Measurements from ENCODE around the gene KDM5D.

KDM5D gene

DNA sequence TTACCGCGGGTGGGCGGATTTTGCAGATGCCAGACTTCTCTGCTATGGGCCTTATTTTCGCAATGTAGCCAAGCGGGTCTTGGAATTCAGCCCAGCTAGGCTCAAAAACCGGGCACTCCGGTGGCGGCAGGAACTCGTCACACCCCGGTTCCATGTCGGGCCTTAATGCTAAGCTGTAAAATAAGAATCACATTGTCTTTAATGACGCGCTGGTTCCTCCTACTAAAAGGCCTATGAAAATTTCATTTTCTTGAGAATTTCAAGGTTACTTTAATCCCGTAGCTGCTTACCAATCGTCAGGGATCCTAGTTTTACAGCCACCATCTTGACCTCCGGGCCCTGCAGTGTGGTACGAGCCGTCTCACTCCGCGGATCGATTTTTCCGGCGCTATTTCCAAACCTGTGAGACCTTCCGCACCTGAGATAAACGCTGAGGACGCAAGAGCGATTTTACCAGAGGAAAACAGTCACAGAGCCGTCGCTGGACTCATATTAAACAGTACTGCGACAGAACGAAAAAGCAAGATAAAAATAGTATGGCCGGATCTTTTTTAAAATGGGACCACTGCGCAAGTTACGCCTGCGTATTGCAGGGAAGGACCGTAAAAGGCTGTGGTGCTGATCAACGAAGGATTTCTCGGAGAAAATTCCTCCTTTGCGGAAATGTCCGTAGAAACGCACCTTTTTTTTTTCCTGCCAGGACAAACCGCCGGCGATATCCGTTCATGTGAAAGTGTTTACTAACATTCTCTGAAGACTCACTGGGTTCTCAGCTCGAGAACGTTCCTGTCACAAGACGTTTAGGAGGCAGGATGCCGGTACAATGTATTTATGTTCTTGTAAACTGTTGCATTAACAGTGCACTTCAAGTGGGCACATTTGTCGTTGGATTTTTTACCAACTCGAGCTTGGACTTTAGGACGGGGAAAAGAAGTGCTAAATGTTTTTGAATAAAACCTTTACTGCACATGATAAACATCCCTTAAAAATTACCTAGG, at the start of gene KDM5D:
Gene KDM5D (minus strand): TSS at position 346 of the 998 bp plus-strand sequence. CDS start 192 bp downstream, at position 154.
- H3K4me1 ChIP-seq (ENCODE audit: control insufficient read depth in 1 of 2, insufficient read depth in 2 of 2, low read length in 2 of 2), result peaks cover 0 to 4% of the 10 kb centered on the region in 2 donors
- peak within 1 kb of the TSS; percentile 83 for H3K27ac ChIP-seq (ENCODE audit: low read depth, low read length)
- H3K27me3 ChIP-seq (ENCODE audit: control insufficient read depth in 1 of 2, insufficient read depth in 2 of 2, low read length in 2 of 2), result no peaks in the 10 kb centered on the region
- H3K36me3 ChIP-seq (ENCODE audit: control insufficient read depth in 1 of 2, insufficient read depth in 2 of 2, low read length in 2 of 2), result peaks cover 4 to 6% of the 10 kb centered on the region in 2 donors
- peak within 1 kb of the TSS; percentile 84 to 97 for H3K4me3 ChIP-seq (ENCODE audit: low read depth in 1 of 2, low read length in 2 of 2)
- no peaks in the 10 kb centered on the region for H3K9me3 ChIP-seq (ENCODE audit: control insufficient read depth in 1 of 2, low read length in 2 of 2)
- H3K9ac ChIP-seq (ENCODE audit: low read depth in 1 of 2, low read length in 2 of 2), result peak within 1 kb of the TSS; percentile 65 to 86

DNA sequence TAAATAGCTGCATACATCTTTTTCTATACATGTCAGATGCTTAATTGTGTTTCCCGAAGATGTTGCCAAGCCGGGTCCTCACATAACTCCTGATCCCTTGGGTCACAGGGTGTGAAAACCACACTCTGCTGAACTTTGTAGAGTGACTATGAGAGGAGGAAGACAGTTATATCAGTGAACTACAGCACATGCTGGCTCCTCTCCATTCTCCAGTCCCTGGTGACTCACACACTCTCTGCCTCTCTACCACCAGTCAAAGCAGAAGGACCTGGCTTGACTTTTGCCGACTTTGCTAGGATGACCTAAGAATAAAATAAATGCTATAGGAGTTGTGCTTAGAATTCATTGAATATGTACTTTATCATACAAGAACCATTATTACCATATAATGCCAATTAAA, 23.8 kb upstream of the KDM5D start:
- Histone ChIP-seq H3K4me1 (ENCODE audit: control insufficient read depth in 1 of 2, insufficient read depth in 2 of 2, low read length in 2 of 2) (no peaks in the 10 kb centered on the region), H3K27ac (ENCODE audit: low read depth, low read length) (no peak overlapping the region), H3K4me3 (ENCODE audit: low read depth in 1 of 2, low read length in 2 of 2) (no peak overlapping the region), H3K36me3 (ENCODE audit: control insufficient read depth in 1 of 2, insufficient read depth in 2 of 2, low read length in 2 of 2) (no peaks in the 10 kb centered on the region), H3K9ac (ENCODE audit: low read depth in 1 of 2, low read length in 2 of 2) (no peak overlapping the region), H3K9me3 (ENCODE audit: control insufficient read depth in 1 of 2, low read length in 2 of 2) (no peaks in the 10 kb centered on the region), H3K27me3 (ENCODE audit: control insufficient read depth in 1 of 2, insufficient read depth in 2 of 2, low read length in 2 of 2) (no peaks in the 10 kb centered on the region)

DNA sequence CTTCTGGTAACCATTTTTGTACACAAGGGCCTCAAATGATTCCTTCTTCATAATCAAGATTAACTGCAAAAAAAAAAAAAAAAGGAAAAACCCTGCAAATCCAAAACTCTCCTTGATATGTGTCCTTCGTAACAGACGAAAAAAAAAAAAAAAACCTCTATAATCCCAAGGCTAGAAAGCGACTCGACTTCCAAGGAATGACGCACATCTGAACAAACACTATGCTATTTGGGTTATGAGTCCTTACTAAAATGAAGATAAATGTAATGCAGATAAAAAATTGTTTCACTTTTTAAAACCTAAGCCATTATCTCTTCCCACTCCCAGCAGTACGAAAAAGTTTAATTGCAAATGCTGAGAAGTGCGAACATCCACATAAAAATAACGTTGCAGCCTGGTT, 1.2 kb downstream of the KDM5D start:
- Histone ChIP-seq H3K4me1 (ENCODE audit: control insufficient read depth in 1 of 2, insufficient read depth in 2 of 2, low read length in 2 of 2) (peaks cover 5 to 8% of the 10 kb centered on the region in 2 donors), H3K27ac (ENCODE audit: low read depth, low read length) (no peak overlapping the region), H3K36me3 (ENCODE audit: control insufficient read depth in 1 of 2, insufficient read depth in 2 of 2, low read length in 2 of 2) (peaks cover 4 to 11% of the 10 kb centered on the region in 2 donors), H3K4me3 (ENCODE audit: low read depth in 1 of 2, low read length in 2 of 2) (peak overlapping the region; percentile 84 to 97), H3K27me3 (ENCODE audit: control insufficient read depth in 1 of 2, insufficient read depth in 2 of 2, low read length in 2 of 2) (no peaks in the 10 kb centered on the region), H3K9me3 (ENCODE audit: control insufficient read depth in 1 of 2, low read length in 2 of 2) (no peaks in the 10 kb centered on the region), H3K9ac (ENCODE audit: low read depth in 1 of 2, low read length in 2 of 2) (peak overlapping the region in 1 of 2 donors; percentile 86)

GRCh38 chrY:19742153-19742552, 2.4 kb downstream of the KDM5D start:
- H3K4me3 ChIP-seq (ENCODE audit: low read depth in 1 of 2, low read length in 2 of 2), result no peak overlapping the region
- H3K36me3 ChIP-seq (ENCODE audit: control insufficient read depth in 1 of 2, insufficient read depth in 2 of 2, low read length in 2 of 2), result peaks cover 4 to 11% of the 10 kb centered on the region in 2 donors

GRCh38 chrY:19734425-19734824, 10.1 kb downstream of the KDM5D start:
- Histone ChIP-seq H3K36me3 (ENCODE audit: control insufficient read depth in 1 of 2, insufficient read depth in 2 of 2, low read length in 2 of 2) (peaks cover 15 to 22% of the 10 kb centered on the region in 2 donors), H3K9me3 (ENCODE audit: control insufficient read depth in 1 of 2, low read length in 2 of 2) (no peaks in the 10 kb centered on the region), H3K27me3 (ENCODE audit: control insufficient read depth in 1 of 2, insufficient read depth in 2 of 2, low read length in 2 of 2) (no peaks in the 10 kb centered on the region), H3K4me1 (ENCODE audit: control insufficient read depth in 1 of 2, insufficient read depth in 2 of 2, low read length in 2 of 2) (peaks cover 9 to 10% of the 10 kb centered on the region in 2 donors), H3K27ac (ENCODE audit: low read depth, low read length) (no peak overlapping the region), H3K9ac (ENCODE audit: low read depth in 1 of 2, low read length in 2 of 2) (no peak overlapping the region), H3K4me3 (ENCODE audit: low read depth in 1 of 2, low read length in 2 of 2) (no peak overlapping the region)

More at GRCh38 chrY:19742153-19742552, 2.4 kb downstream of the KDM5D start:
- Histone ChIP-seq H3K27me3 (ENCODE audit: control insufficient read depth in 1 of 2, insufficient read depth in 2 of 2, low read length in 2 of 2) (no peaks in the 10 kb centered on the region), H3K27ac (ENCODE audit: low read depth, low read length) (no peak overlapping the region), H3K9ac (ENCODE audit: low read depth in 1 of 2, low read length in 2 of 2) (no peak overlapping the region), H3K9me3 (ENCODE audit: control insufficient read depth in 1 of 2, low read length in 2 of 2) (no peaks in the 10 kb centered on the region), H3K4me1 (ENCODE audit: control insufficient read depth in 1 of 2, insufficient read depth in 2 of 2, low read length in 2 of 2) (peaks cover 5 to 8% of the 10 kb centered on the region in 2 donors)

DNA sequence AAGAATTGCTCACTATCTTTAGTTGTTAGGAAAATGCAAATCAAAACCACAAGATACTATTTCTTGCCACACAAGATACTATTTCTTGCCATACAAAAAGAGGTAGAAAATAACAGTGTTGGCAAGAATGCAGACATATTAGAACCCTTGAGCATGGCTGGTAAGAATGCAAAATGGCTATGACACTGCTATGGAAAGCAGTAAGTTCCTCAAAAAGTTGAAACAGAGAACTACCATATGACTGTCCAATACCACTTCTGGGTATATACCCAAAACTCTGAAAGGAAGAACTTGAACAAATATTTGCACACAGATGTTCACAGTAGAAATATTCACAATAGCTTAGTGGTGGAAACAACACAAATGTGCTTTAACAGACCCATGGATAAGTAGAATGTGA, 26.6 kb downstream of the KDM5D start:
- Histone ChIP-seq H3K36me3 (ENCODE audit: control insufficient read depth in 1 of 2, insufficient read depth in 2 of 2, low read length in 2 of 2) (peaks cover 28 to 63% of the 10 kb centered on the region in 2 donors), H3K4me3 (ENCODE audit: low read depth in 1 of 2, low read length in 2 of 2) (no peak overlapping the region), H3K9me3 (ENCODE audit: control insufficient read depth in 1 of 2, low read length in 2 of 2) (no peaks in the 10 kb centered on the region)

DNA sequence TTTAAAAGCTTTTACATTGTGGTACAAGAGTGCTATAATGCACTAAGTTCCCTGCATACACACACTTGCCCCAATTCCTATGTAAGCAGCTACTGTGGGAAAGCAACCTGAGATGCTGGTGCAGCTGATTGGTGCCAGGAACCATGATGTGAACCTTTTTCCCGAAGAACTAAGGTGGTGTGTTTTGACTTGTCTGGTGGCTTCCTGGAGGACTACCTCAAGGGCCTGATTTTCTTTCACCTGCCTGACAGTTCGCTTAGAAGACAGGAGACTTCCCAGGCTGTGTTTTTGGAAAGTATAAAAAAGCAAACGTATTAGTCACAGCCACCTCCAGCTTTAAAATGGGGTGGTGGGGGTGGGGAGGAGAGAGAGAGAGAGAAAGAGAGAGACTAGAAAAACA, 27.4 kb downstream of the KDM5D start:
- peaks cover 28 to 61% of the 10 kb centered on the region in 2 donors for H3K36me3 ChIP-seq (ENCODE audit: control insufficient read depth in 1 of 2, insufficient read depth in 2 of 2, low read length in 2 of 2)
- H3K27ac ChIP-seq (ENCODE audit: low read depth, low read length), result no peak overlapping the region
- H3K4me1 ChIP-seq (ENCODE audit: control insufficient read depth in 1 of 2, insufficient read depth in 2 of 2, low read length in 2 of 2), result no peaks in the 10 kb centered on the region

More for the DNA sequence above, 26.6 kb downstream of the KDM5D start:
- Histone ChIP-seq H3K4me1 (ENCODE audit: control insufficient read depth in 1 of 2, insufficient read depth in 2 of 2, low read length in 2 of 2) (no peaks in the 10 kb centered on the region), H3K9ac (ENCODE audit: low read depth in 1 of 2, low read length in 2 of 2) (no peak overlapping the region), H3K27me3 (ENCODE audit: control insufficient read depth in 1 of 2, insufficient read depth in 2 of 2, low read length in 2 of 2) (no peaks in the 10 kb centered on the region), H3K27ac (ENCODE audit: low read depth, low read length) (no peak overlapping the region)

DNA sequence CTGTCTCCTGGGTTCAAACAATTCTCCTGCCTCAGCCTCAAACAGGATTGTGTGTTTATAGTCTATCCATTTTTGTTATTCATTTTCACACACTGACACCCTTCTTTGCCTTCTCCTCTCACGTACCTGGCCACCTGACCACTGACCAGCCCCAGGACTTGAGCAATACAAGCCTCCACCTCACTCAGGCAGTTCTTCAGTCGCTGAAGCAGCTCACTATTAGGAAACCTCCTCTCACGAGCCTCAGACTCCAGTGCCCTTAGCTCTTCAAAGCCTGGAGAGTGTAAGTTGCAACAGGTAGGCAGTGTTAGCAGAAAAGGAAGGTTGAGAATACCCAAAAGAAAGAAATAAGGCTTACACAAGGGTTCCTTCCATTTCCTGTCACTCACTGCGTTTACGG, 29.3 kb downstream of the KDM5D start:
- H3K9me3 ChIP-seq (ENCODE audit: control insufficient read depth in 1 of 2, low read length in 2 of 2), result no peaks in the 10 kb centered on the region
- H3K27ac ChIP-seq (ENCODE audit: low read depth, low read length), result no peak overlapping the region
- H3K4me3 ChIP-seq (ENCODE audit: low read depth in 1 of 2, low read length in 2 of 2), result no peak overlapping the region
- no peaks in the 10 kb centered on the region for H3K27me3 ChIP-seq (ENCODE audit: control insufficient read depth in 1 of 2, insufficient read depth in 2 of 2, low read length in 2 of 2)
- no peaks in the 10 kb centered on the region for H3K4me1 ChIP-seq (ENCODE audit: control insufficient read depth in 1 of 2, insufficient read depth in 2 of 2, low read length in 2 of 2)
- no peak overlapping the region for H3K9ac ChIP-seq (ENCODE audit: low read depth in 1 of 2, low read length in 2 of 2)
- peaks cover 29 to 53% of the 10 kb centered on the region in 2 donors for H3K36me3 ChIP-seq (ENCODE audit: control insufficient read depth in 1 of 2, insufficient read depth in 2 of 2, low read length in 2 of 2)

More for the DNA sequence above, 27.4 kb downstream of the KDM5D start:
- Histone ChIP-seq H3K9ac (ENCODE audit: low read depth in 1 of 2, low read length in 2 of 2) (no peak overlapping the region), H3K27me3 (ENCODE audit: control insufficient read depth in 1 of 2, insufficient read depth in 2 of 2, low read length in 2 of 2) (no peaks in the 10 kb centered on the region), H3K9me3 (ENCODE audit: control insufficient read depth in 1 of 2, low read length in 2 of 2) (no peaks in the 10 kb centered on the region), H3K4me3 (ENCODE audit: low read depth in 1 of 2, low read length in 2 of 2) (no peak overlapping the region)

DNA sequence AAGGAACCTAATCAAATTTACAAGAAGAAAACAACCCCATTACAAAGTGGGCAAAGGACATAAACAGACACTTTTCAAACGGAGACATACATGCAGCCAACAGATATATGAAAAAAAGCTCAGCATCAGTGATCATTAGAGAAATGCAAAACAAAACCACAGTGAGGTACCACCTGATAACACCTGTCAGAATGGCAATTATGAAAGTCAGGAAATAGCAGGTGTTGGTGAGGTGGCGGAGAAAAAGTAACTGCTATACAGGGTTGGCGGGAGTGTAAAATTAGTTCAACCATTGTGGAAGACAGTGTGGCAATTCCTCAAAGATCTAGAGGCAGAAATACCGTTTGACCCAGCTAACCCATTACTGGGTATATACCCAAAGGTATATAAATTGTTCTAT, 31.1 kb downstream of the KDM5D start:
- Histone ChIP-seq H3K27me3 (ENCODE audit: control insufficient read depth in 1 of 2, insufficient read depth in 2 of 2, low read length in 2 of 2) (no peaks in the 10 kb centered on the region), H3K27ac (ENCODE audit: low read depth, low read length) (no peak overlapping the region), H3K36me3 (ENCODE audit: control insufficient read depth in 1 of 2, insufficient read depth in 2 of 2, low read length in 2 of 2) (peaks cover 39 to 69% of the 10 kb centered on the region in 2 donors), H3K4me1 (ENCODE audit: control insufficient read depth in 1 of 2, insufficient read depth in 2 of 2, low read length in 2 of 2) (no peaks in the 10 kb centered on the region), H3K9ac (ENCODE audit: low read depth in 1 of 2, low read length in 2 of 2) (no peak overlapping the region), H3K9me3 (ENCODE audit: control insufficient read depth in 1 of 2, low read length in 2 of 2) (no peaks in the 10 kb centered on the region), H3K4me3 (ENCODE audit: low read depth in 1 of 2, low read length in 2 of 2) (no peak overlapping the region)

- Histone ChIP-seq H3K27me3 (ENCODE audit: control insufficient read depth in 1 of 2, insufficient read depth in 2 of 2, low read length in 2 of 2) (no peaks in the 10 kb centered on the region), H3K9me3 (ENCODE audit: control insufficient read depth in 1 of 2, low read length in 2 of 2) (no peaks in the 10 kb centered on the region), H3K36me3 (ENCODE audit: control insufficient read depth in 1 of 2, insufficient read depth in 2 of 2, low read length in 2 of 2) (peaks cover 46 to 77% of the 10 kb centered on the region in 2 donors), H3K27ac (ENCODE audit: low read depth, low read length) (no peak overlapping the region), H3K4me3 (ENCODE audit: low read depth in 1 of 2, low read length in 2 of 2) (no peak overlapping the region), H3K4me1 (ENCODE audit: control insufficient read depth in 1 of 2, insufficient read depth in 2 of 2, low read length in 2 of 2) (no peaks in the 10 kb centered on the region), H3K9ac (ENCODE audit: low read depth in 1 of 2, low read length in 2 of 2) (no peak overlapping the region)
Measured at GRCh38 chrY:19706273-19706672, 38.3 kb downstream of the KDM5D start.

All from duodenal mucosa (tissue), 2 donors.